B cell (primary cell): ENCODE results near the gene HCFC1. TPM values are rescaled to one million over a fixed set of nuclear protein-coding genes. Genes with fewer than 3 reads are reported as not detected.
A peak's percentile ranks its signal among the peaks of the same experiment; 100 is the strongest.

Experiments used
- ATAC-seq: fragments of 200-7000 bp; cut with Tn5 transposase; one replicate; pipeline ENCODE4 v1.10.0; 2021; ENCODE audit warnings: low read depth, mild to moderate bottlenecking, moderate number of reproducible peaks, moderate library complexity
- CTCF ChIA-PET: fragments of 350-600 bp; sonication (Branson Sonifier 250); formaldehyde crosslinking; loops from one replicate; lab custom pipeline; 2021; ENCODE audit warnings: antibody characterized with exemption, inconsistent platforms; lab: Charles Lee
- POLR2A ChIA-PET: fragments of 350-600 bp; sonication (Branson Sonifier 250); formaldehyde crosslinking; loops from one replicate; lab custom pipeline; 2021; ENCODE audit warnings: antibody characterized with exemption; lab: Charles Lee
- DNase-seq: peaks from one replicate; pipeline ENCODE4 v3.0.0; 2013
- H2AFZ ChIP-seq: 2 replicates; pipeline ENCODE4 v1.6.1; 2012; ENCODE audit warnings: mild to moderate bottlenecking, low read depth, low read length; ENCODE audit not compliant: insufficient read depth, poor library complexity, severe bottlenecking
- H3K27ac ChIP-seq, 2 donors: 1 replicate in 1 of 2; 2 replicates in 1 of 2; pipeline ENCODE4 v1.5.1; 2012 to 2013; ENCODE audit warnings: low read length in 2 of 2, mild to moderate bottlenecking in 2 of 2, moderate library complexity in 1 of 2
- H3K27me3 ChIP-seq, 4 experiments: fragments of 200-600 bp in 1 of 4; sonication (generic) in 1 of 4; replicated peaks in 1 of 4; 1 replicate in 2 of 4; 2 replicates in 2 of 4; pipeline versions ENCODE4 v1.6.1 to v1.7.0; 2013 to 2016; ENCODE audit warnings: low read length in 3 of 4, mild to moderate bottlenecking in 2 of 4, mixed read lengths in 1 of 4, moderate library complexity in 1 of 4; ENCODE audit not compliant: insufficient read depth in 4 of 4, control insufficient read depth in 3 of 4; ENCODE audit errors: control extremely low read depth in 1 of 4
- H3K36me3 ChIP-seq, 2 experiments: replicated peaks in 1 of 2; 1 replicate in 1 of 2; 2 replicates in 1 of 2; pipeline versions ENCODE4 v1.6.1 to v1.7.1; 2013; ENCODE audit warnings: low read length in 1 of 2; ENCODE audit not compliant: insufficient read depth in 2 of 2, control insufficient read depth in 1 of 2; ENCODE audit errors: control extremely low read depth in 1 of 2, extremely low read depth in 1 of 2
- H3K4me1 ChIP-seq, 2 donors: fragments of 200-600 bp in 1 of 2; sonication (generic) in 1 of 2; 1 replicate in 1 of 2; 2 replicates in 1 of 2; pipeline versions ENCODE4 v1.5.1 to v1.6.1; 2013 to 2017; ENCODE audit warnings: low read length in 2 of 2; ENCODE audit not compliant: control insufficient read depth in 2 of 2, insufficient read depth in 2 of 2
- H3K4me2 ChIP-seq: replicated peaks from 2 replicates; pipeline ENCODE3; 2012; ENCODE audit warnings: mild to moderate bottlenecking, low read depth, low read length; ENCODE audit not compliant: poor library complexity, severe bottlenecking
- H3K4me3 ChIP-seq, 5 experiments: fragments of 200-600 bp in 1 of 5; sonication (generic) in 1 of 5; 1 replicate in 3 of 5; 2 replicates in 2 of 5; pipeline versions ENCODE4 v1.5.1 to v1.7.0; 2011 to 2016; ENCODE audit warnings: low read length in 4 of 5, mild to moderate bottlenecking in 4 of 5, low read depth in 2 of 5, control low read depth in 1 of 5, moderate library complexity in 1 of 5; ENCODE audit not compliant: insufficient read depth in 1 of 5; ENCODE audit errors: control extremely low read depth in 1 of 5, extremely low read depth in 1 of 5
- H3K79me2 ChIP-seq: fragments of 200-600 bp; sonication (generic); one replicate; pipeline ENCODE4 v1.6.0; 2016; ENCODE audit warnings: low read length; ENCODE audit not compliant: control insufficient read depth, insufficient read depth
- H3K9ac ChIP-seq: fragments of 200-600 bp; sonication (generic); 2 replicates; pipeline ENCODE4 v1.6.1; 2017; ENCODE audit warnings: mild to moderate bottlenecking, low read length, moderate library complexity
- H3K9me3 ChIP-seq, 3 donors: one replicate each; pipeline versions ENCODE4 v1.6.1 to v1.7.1; 2013; ENCODE audit warnings: low read length in 2 of 3; ENCODE audit not compliant: control insufficient read depth in 2 of 3, insufficient read depth in 1 of 3; ENCODE audit errors: control extremely low read depth in 1 of 3
- H4K20me1 ChIP-seq: 2 replicates; pipeline ENCODE4 v1.6.0; 2012; ENCODE audit warnings: mild to moderate bottlenecking, low read length; ENCODE audit not compliant: insufficient read depth, control insufficient read depth, poor library complexity, severe bottlenecking
- H3K27ac Mint-ChIP-seq: one replicate; pipeline ENCODE4 v1.8.0; 2021; ENCODE audit warnings: mixed read lengths
- H3K27me3 Mint-ChIP-seq: one replicate; pipeline ENCODE4 v1.8.0; 2021; ENCODE audit warnings: mixed read lengths
- H3K4me1 Mint-ChIP-seq: one replicate; pipeline ENCODE4 v1.8.0; 2021; ENCODE audit warnings: mixed read lengths
- H3K4me3 Mint-ChIP-seq: one replicate; pipeline ENCODE4 v1.8.0; 2021; ENCODE audit warnings: mixed read lengths
- H3K9me3 Mint-ChIP-seq: one replicate; pipeline ENCODE4 v1.8.0; 2022; ENCODE audit warnings: mixed read lengths; ENCODE audit not compliant: insufficient read depth
- CTCF ChIP-seq: fragments of 200-600 bp; IDR thresholded peaks from one replicate; pipeline ENCODE4 v1.8.0; 2022; ENCODE audit warnings: antibody characterized with exemption, mild to moderate bottlenecking
- EZH2 ChIP-seq: IDR thresholded peaks from 2 replicates; pipeline ENCODE4 v1.6.1; 2012; ENCODE audit warnings: borderline replicate concordance, low read depth, mild to moderate bottlenecking, moderate library complexity, low read length; ENCODE audit not compliant: insufficient read depth, poor library complexity, severe bottlenecking
- WGBS: methylation state at CpG from one replicate; pipeline ENCODE4 v1.1.5; 2013; ENCODE audit warnings: missing lambda C conversion rate; ENCODE audit not compliant: insufficient coverage; 5-methylcytosine and 5-hydroxymethylcytosine counted together
- intact Hi-C: fragments of 100-400 bp; cut with micrococcal nuclease; formaldehyde crosslinking; loops from one replicate; pipeline ENCODE4 v1.10.0; 2022
- polyA plus RNA-seq: library from polyadenylated mRNA; depleted of rRNA; stranded (reverse); fragments of >200 nt; gene quantifications from 2 replicates; pipeline ENCODE4 v1.2.3, GENCODE V29; 2012
- total RNA-seq, 2 donors: library from RNA; stranded (reverse); fragments of 120-200 nt in 1 of 2; gene quantifications; 1 replicate in 1 of 2; 2 replicates in 1 of 2; pipeline versions ENCODE4 v1.2.3 to v1.2.4, GENCODE V29; 2013 to 2022

Gene HCFC1
- total and polyA plus RNA-seq, 2 donors (not counting 1 experiment from before 2014, with no cell fraction given), result 32.1 to 57.7 TPM

- ATAC-seq (peak; percentile 76), DNase-seq (peak; percentile 68)
- H3K4me2 ChIP-seq, result no peak overlapping the region
- peaks cover 16% of the 10 kb centered on the region for H3K4me1 Mint-ChIP-seq
- no peak overlapping the region for H3K27ac ChIP-seq
- H3K27me3 ChIP-seq, result no peaks in the 10 kb centered on the region
- peaks cover 0 to 53% of the 10 kb centered on the region in 2 experiments for H3K36me3 ChIP-seq
- H2AFZ ChIP-seq, result no peak overlapping the region
- ChIA-PET POLR2A (interaction anchor here (0.6 to 1.4 kb wide), 4 partner anchors 23 to 528 kb away, joined by 4 to 8 read pairs (median 4); partner anchors contain the start of gene ARHGAP4), CTCF (interaction anchor here (0.7 to 2.9 kb wide), 17 partner anchors 9 to 518 kb away, joined by 3 to 21 read pairs (median 5); no protein-coding TSS in a partner anchor)
- peaks cover 2 to 26% of the 10 kb centered on the region in 2 donors for H3K4me1 ChIP-seq
- H3K9me3 Mint-ChIP-seq, result no peaks in the 10 kb centered on the region
- peak overlapping the region; percentile 32 for H3K27ac Mint-ChIP-seq
- H3K9ac ChIP-seq, result no peak overlapping the region
- H4K20me1 ChIP-seq, result no peaks in the 10 kb centered on the region
- H3K27me3 Mint-ChIP-seq, result no peaks in the 10 kb centered on the region
- no peak overlapping the region for H3K4me3 Mint-ChIP-seq
- no peak overlapping the region for H3K4me3 ChIP-seq
- peak; percentile 81 for TF ChIP-seq CTCF
- no peak for TF ChIP-seq EZH2
- no peaks in the 10 kb centered on the region for H3K9me3 ChIP-seq
- peaks cover 19% of the 10 kb centered on the region for H3K79me2 ChIP-seq
- 55% methylated on average over 11 of the region's 20 CpGs for WGBS
- intact Hi-C loops, result no loop called here
Observed at GRCh38 chrX:154013614-154014360, 42.2 kb upstream of the HCFC1 start.

- POLR2A ChIA-PET, result interaction anchor here (0.6 to 1.4 kb wide), 3 partner anchors 25 to 299 kb away, joined by 3 to 5 read pairs (median 4); partner anchors contain the start of gene ARHGAP4
- ATAC-seq (no peak), DNase-seq (no peak)
- Mint-ChIP-seq H3K27ac (no peak overlapping the region), H3K4me1 (peaks cover 16% of the 10 kb centered on the region), H3K9me3 (no peaks in the 10 kb centered on the region), H3K4me3 (no peak overlapping the region), H3K27me3 (no peaks in the 10 kb centered on the region)
- Histone ChIP-seq H3K27me3 (no peaks in the 10 kb centered on the region), H3K4me1 (peaks cover 8 to 26% of the 10 kb centered on the region in 2 donors), H4K20me1 (no peaks in the 10 kb centered on the region), H3K4me2 (no peak overlapping the region), H3K4me3 (no peak overlapping the region), H3K36me3 (peaks cover 0 to 48% of the 10 kb centered on the region in 2 experiments), H3K79me2 (peaks cover 12% of the 10 kb centered on the region), H2AFZ (no peak overlapping the region), H3K9ac (no peak overlapping the region), H3K27ac (no peak overlapping the region), H3K9me3 (no peaks in the 10 kb centered on the region)
- 90% methylated on average over 10 of the region's 17 CpGs for WGBS
- intact Hi-C loops, result no loop called here
- TF ChIP-seq EZH2 (no peak), CTCF (no peak)
- CTCF ChIA-PET, result interaction anchor here (0.5 to 2.9 kb wide), 14 partner anchors 9 to 90 kb away, joined by 3 to 21 read pairs (median 6); no protein-coding TSS in a partner anchor
Observed at GRCh38 chrX:154013001-154013421, 41.4 kb upstream of the HCFC1 start.
